ENCODE data around the gene CATSPERZ.

Gene CATSPERZ

DNA sequence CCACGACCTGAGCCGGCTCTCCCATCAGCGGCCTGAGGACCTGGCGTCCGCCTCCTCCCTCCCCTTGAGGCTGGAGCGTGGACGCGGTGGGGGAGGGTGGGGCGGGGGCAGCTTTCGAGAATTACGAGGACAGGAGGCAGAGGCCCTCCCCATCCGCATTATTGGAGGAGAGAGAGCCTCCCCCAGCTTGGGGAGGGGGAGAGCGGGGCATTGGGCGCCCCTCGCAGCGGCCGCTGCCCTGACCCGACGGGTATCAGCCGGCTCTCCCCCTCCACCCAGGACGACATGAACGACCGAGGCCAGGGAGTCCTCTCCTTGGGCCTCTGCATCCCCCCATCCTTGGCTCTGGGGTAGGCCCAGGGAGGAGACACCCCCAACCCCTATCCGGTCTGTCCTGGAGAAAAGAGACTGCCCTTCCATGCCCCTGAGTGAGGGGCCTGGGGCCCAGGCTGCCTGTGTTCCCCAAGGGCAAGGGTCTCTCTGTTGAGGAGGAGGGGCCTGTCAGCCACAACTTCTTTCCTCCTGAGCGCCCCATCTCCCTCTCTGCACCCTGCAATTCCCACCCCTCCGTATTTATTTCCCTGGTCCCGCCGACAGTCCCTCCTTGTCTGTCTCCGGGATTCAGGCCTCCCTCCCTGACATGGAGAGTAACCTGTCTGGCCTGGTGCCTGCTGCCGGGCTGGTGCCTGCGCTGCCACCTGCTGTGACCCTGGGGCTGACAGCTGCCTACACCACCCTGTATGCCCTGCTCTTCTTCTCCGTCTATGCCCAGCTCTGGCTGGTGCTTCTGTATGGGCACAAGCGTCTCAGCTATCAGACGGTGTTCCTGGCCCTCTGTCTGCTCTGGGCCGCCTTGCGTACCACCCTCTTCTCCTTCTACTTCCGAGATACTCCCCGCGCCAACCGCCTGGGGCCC, 14.0 kb upstream of the CATSPERZ start:
- no peak for DNase-seq

DNA sequence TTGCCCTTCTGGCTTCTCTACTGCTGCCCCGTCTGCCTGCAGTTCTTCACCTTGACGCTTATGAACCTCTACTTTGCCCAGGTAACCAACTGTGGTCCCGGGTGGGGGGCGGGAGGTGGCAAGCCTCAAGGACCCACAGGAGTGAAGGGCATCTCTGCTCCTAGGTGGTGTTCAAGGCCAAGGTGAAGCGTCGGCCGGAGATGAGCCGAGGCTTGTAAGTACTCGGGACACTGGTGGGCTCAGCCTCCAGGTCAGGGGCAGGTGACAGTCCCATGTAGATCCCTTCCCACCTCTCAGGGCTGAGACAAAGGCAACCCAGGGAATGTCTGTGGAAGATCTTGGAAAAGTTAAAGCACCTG, 13.4 kb upstream of the CATSPERZ start:
- DNase-seq: no peak

DNA sequence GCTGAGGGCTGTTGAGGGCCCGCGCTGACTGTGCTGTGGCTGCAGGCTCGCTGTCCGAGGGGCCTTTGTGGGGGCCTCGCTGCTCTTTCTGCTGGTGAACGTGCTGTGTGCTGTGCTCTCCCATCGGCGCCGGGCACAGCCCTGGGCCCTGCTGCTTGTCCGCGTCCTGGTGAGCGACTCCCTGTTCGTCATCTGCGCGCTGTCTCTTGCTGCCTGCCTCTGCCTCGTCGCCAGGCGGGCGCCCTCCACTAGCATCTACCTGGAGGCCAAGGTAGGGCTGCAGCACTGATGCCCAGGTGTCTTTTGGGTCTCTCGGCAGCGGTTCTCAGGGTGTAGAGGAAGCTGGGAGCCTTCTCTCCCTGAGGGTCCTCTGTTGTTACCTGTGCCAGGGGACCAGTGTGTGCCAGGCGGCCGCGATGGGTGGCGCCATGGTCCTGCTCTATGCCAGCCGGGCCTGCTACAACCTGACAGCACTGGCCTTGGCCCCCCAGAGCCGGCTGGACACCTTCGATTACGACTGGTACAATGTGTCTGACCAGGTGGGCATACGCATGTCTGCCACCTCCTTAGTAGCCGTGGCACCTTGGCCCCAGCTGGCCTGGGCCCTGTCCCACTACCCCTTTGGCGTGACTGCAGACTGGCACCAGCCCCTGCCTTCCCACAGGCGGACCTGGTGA, 12.3 kb upstream of the CATSPERZ start:
- no peak for DNase-seq

DNA sequence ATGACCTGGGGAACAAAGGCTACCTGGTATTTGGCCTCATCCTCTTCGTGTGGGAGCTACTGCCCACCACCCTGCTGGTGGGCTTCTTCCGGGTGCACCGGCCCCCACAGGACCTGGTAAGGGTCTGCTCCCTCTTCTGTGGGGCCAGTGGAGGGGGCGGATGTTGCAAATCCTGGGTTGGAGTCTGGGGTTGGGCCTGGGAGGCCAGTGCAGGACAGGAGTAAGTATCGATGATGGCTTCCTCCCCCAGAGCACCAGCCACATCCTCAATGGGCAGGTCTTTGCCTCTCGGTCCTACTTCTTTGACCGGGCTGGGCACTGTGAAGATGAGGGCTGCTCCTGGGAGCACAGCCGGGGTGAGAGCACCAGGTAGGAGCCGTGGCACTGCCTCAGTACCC, 11.8 kb upstream of the CATSPERZ start:
- DNase-seq: no peak

DNA sequence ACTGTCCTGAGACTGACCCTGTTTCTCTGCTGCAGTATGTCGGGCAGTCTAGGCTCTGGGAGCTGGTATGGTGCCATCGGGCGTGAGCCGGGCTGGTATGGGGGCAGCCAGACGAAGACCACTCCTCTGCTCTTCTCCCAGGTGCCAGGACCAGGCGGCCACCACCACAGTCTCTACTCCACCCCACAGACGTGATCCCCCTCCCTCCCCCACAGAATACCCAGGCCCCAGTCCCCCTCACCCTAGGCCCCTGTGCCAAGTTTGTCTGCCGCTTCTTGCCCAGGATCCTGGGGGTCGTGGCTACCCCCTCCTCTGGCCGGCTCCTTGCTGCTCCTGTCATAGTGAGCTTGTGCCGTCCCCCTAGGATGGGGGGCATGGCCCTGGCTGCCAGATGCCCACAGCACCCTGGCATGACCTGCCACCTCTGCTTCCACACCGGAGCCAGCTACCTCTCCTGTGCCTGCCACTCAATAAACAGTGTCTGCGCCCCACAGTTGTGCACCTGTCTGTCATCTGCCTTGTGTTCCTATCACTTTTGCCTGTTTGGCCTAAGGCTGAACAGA, 11.1 kb upstream of the CATSPERZ start:
- no peak for DNase-seq

DNA sequence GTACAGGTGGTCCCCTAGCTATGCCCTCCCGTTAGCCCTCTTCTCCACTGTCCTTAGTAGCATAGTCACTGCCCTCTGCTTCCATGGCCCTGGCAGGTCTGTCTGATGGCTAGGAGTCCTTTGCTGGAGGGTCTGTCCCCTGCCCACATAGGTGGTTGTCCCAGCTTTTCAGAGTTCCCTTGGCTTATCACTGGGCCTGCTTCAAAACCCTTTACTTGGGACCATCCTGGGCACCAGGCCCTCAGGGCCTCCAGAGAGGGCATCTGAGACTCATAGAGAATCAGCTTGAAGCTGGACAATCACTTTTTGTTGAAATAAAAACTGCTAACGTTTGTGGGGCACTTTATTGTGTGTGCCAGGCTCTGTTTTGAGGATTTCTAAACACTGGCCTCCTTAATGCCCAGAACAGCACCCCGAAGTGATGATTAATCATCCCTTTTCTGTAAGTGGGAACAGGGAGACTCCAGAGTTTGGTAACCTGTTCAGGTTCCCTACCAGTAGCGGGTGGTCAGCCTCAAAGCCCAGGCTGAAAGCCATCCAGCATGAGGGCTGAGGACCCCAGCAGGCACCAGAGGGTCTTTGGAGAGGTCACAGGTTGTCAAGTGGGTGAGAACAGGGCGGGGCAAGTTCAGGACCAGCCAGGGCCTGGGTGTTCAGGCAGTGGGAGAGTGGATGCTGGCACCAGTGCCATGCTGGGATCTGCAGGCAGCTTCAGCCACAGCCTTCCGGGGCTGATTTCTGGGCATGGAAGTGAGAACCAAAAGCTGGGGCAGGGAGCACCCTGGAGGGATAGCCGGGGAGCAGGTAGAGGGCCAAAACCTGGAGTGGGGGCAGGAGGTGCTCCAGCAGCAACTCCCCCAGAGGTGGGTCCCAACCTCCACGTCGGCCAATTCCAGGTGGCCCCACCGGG, 9.6 kb upstream of the CATSPERZ start:
- no peak for DNase-seq

DNA sequence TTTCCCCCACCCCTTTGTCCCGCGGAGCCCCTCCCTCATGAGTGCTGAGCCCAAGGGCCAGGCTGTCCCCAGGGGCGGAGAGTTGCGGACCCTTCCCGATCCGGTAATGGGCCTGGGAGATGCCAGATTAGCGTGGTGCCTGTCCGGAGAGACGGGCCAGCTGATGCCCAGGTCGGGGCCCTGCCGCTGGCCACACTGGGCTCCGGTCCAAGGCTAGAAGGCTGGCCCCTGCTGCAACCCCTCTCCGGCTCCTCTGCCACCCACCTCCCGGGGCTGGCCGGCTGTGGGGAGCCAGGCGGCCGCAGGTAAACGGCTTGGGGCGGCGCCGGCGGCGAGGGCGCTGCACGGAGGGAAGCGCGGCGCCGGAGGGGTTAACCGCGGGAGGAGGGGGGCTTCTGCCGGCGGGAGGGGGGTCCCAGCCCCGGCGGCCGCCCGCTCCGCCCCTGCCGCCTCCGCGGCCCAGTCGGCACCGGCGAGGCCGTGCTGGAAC, 8.9 kb upstream of the CATSPERZ start, which contains the start of gene KCNK4:
Gene KCNK4, plus strand, starts transcription at position 41 of the 490 bp plus-strand sequence. CDS start 1,717 bp downstream, outside the sequence.
- no peak for DNase-seq

DNA sequence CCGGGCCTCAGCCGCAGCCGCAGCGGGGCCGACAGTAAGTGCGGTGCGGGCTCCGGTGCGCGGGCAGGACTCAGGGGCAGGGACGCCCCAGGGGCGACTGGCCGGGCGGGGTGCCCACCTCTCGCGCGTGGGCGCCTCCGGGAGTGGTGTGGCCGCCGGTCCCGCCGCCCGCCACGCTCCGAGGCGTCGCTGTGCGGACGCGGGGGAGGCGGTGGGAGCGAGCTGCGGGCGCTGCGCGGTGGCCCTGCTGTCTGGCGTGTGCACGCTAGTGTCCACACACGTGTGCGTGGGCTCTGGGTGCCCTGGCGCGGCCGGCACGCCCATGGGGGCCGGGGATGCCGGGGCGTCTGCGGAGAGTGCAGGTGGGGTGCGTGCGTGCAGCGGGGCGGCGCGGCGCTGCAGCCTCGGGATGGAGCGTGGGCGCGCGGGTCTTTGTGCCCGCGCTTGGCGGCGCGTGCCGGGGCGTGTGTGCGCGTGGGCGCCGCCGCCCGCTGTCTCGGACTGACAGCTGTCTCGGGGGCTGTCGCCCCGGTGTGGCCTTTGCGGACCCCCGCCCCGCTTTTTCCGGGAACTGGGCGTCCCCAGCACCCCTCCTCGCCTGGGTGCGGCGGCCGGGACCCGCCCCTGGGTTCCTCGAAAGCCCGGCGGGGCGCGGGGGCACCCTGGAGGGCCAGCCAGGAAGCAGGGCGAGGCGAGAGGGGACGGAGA, 8.3 kb upstream of the CATSPERZ start:
- no peak for DNase-seq

DNA sequence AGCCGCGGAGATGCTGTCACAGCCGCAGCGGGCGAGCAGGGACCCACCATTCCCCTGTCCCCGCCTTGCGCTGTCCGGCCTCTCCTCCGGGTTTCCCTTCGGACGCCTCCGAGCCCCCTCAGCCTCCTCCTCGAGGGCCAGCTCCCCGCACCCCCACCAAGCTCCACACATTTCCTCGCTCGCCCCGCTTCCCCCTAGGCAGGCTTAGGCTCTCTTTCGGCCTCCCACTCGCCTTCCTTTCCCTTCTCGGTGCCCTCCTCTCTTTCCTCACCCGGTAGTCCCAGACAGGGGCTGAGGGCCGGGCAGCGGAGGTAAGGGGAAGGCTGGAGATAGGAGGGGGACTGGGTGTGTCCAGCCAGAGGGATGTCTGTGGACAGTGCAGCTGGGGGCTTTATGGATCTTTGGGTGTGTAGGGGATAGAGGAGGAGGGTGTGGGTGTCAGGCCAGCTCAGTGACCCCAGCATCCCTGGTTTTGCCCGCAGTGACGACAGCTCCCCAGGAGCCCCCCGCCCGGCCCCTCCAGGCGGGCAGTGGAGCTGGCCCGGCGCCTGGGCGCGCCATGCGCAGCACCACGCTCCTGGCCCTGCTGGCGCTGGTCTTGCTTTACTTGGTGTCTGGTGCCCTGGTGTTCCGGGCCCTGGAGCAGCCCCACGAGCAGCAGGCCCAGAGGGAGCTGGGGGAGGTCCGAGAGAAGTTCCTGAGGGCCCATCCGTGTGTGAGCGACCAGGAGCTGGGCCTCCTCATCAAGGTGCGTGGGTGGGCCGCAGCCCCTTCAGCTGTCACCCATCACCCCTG, 7.5 kb upstream of the CATSPERZ start:
- no peak for DNase-seq

DNA sequence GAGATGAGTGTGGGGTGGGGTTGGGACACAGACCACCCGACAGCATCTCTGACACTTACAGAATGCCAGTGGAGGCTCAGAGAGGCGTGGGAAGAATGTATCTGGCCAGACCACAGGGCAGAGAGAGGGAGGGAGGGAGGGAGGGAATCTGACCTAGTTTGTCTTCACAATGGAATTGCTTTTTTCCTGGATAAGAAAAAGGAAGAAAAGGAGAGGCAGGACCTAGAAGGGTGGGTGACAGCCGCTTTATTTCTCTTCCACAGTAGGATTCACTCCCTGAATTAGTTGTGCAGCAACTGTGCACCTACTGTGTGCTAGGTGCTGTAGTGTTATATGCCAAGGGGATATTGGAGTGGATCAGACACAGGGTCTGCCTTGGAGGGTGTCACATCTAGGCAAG, 5.4 kb upstream of the CATSPERZ start:
- DNase-seq: no peak

DNA sequence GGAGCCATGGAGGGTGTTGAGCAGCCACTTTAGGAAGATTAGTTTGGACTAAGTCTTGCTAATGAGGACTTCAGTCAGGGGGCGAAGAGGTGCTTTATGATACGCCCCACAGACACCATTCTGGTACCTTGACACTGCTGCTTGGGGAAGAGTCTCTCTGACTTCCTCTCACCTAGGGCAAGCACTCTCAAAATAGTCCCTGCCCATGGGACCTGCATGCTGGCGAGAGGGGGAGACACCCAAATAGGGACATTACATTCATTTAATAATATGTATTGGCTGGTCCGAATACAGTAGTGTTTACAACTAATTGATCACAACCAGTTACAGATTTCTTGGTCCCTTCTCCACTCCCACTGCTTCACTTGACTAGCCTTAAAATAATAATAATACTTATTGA, 4.4 kb upstream of the CATSPERZ start:
- DNase-seq: no peak

DNA sequence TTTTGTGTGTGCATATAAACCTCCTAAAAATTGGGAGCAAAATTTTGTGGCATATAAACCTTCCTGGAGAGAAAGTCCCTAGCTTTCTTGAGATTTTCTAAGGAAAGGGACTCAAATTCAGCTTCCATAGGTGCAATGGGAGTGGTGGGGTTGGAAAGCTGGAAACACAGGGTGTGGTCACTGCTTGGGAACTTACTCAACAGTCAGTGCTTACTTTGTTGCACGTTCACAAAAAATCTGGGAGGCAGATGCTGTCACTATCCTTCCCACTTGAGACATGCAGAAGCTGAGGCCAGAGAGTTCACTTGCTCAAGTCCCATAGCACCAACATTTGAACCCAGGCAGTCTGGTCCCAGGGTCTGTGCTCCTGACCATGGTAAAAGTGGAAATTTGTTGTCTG, 3.9 kb upstream of the CATSPERZ start:
- DNase-seq: no peak

DNA sequence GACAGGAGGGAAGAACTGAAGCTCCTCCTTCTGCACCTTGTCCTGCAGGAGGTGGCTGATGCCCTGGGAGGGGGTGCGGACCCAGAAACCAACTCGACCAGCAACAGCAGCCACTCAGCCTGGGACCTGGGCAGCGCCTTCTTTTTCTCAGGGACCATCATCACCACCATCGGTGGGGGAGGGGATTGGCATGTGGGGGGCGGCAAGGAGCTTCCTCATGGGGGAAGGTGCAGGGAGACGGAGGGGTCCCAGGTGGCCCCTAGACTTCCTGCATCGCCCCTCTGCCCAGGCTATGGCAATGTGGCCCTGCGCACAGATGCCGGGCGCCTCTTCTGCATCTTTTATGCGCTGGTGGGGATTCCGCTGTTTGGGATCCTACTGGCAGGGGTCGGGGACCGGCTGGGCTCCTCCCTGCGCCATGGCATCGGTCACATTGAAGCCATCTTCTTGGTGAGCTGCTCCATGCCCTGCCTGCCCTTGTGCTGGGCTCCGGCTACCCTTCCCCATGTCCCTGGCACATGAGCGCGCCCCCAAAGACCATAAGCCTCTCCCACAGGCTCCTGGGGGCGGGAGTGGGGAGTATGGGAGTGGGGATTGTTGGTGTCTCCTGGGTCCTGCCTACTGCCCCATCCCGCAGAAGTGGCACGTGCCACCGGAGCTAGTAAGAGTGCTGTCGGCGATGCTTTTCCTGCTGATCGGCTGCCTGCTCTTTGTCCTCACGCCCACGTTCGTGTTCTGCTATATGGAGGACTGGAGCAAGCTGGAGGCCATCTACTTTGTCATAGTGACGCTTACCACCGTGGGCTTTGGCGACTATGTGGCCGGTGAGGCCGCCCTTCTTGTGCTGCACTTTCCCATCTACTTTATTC, 3.1 kb upstream of the CATSPERZ start:
- no peak for DNase-seq

DNA sequence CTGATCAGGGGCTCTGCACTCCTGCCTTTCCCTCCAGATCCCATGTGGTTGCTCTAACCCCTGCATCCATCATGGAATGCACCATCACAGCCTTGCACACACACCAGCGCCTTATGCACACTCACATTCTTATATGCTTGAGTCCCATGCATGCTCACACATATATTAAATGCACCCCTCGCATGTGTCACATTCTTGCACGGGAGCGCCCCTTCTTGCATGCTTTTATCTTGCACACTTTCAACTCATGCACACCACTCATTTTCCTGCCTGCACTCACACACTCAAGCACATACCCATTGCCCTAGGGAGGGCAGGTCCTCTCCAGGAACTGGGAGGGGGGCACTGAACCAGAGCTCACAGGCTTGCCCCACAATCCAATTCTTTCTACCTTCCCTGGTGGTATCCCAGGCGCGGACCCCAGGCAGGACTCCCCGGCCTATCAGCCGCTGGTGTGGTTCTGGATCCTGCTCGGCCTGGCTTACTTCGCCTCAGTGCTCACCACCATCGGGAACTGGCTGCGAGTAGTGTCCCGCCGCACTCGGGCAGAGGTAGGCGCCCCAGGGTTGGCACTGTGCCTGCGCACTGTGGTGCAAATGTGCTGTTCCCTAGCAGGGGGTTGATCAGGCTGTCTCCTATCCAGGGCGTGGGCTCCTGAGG, 2.3 kb upstream of the CATSPERZ start:
- DNase-seq: no peak

DNA sequence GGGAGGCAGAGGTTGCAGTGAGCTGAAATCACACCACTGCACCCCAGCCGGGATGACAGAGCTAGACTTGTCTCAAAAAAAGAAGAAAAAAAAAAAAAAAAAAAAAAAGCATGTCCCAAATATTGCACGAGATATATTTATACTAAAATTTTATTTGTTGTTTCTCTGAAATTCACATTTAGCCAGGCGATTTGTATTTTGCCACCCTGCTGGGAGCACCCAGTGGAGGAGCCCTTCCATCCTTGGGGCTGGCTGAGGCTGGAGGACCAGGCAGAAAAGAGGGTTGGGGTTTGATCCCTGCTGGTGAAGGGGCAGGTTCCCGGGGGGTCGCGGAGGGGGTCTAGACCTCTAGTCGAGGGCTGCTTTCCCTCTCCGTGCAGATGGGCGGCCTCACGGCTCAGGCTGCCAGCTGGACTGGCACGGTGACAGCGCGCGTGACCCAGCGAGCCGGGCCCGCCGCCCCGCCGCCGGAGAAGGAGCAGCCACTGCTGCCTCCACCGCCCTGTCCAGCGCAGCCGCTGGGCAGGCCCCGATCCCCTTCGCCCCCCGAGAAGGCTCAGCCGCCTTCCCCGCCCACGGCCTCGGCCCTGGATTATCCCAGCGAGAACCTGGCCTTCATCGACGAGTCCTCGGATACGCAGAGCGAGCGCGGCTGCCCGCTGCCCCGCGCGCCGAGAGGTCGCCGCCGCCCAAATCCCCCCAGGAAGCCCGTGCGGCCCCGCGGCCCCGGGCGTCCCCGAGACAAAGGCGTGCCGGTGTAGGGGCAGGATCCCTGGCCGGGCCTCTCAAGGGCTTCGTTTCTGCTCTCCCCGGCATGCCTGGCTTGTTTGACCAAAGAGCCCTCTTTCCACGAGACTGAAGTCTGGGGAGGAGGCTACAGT, 952 bp upstream of the CATSPERZ start:
- DNase-seq: no peak

DNA sequence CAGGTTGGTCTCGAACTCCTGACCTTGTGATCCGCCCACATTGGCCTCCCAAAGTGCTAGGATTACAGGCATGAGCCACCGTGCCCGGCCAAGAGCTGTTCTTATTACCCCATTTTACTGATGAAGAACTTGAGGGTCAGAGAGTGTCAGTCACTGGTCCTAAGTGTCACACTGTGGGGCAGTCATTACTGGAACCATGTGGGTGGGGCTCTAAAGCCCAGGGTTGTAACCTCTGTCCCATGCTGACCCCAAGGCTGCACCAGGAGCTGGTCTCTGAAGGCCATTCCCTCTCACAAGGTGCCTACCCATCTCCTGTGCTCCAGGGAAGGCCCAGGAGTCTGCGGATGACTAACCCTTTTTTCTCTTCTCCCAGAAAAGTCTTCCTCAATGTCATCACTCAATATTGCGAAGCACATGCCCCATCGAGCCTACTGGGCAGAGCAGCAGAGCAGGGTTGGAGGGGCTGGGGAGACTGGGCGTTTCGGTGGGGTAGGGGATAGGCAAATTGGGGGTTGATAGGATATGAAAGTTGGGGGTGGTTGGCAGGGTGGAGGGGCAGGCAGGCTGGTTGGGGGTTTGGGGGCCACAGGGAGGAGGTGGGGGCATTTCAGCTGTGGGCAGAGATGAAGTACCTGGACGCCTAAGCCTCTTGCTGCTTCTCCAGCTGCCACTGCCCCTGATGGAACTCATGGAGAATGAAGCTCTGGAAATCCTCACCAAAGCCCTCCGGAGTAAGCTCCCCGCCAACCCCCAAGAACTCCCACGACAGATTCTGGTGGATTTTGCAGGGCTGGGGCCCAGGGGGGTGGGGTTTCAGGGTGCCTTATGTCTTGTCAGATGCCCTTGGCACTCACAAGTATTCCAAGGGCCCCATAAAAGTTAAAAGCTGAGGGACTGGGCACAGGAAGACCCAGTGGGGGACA, 3.2 kb downstream of the CATSPERZ start:
- no peak for DNase-seq

DNA sequence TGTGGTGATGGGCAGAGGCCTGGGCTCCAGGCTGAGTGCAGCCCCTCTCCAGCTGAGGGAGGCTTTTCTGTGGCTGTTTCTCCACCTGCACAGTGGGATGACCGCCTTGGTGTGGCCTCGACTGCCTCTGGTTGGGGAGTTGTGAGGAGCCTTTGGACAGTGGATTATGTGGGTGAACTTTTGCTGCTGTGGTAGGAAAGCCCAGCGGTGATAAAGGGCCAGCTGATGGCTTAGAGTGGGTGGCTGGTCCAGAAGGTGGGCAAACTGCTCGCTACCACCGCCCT, 3.8 kb downstream of the CATSPERZ start:
- no peak for DNase-seq

All from central memory CD4-positive, alpha-beta T cell (primary cell).